ENCODE data around the gene ATP9A. TPM values are rescaled to one million over a fixed set of nuclear protein-coding genes. Genes with fewer than 3 reads are reported as not detected.

ATP9A gene
- polyA plus RNA-seq, 1 donor from 2014 or later: 56.1 TPM

DNA sequence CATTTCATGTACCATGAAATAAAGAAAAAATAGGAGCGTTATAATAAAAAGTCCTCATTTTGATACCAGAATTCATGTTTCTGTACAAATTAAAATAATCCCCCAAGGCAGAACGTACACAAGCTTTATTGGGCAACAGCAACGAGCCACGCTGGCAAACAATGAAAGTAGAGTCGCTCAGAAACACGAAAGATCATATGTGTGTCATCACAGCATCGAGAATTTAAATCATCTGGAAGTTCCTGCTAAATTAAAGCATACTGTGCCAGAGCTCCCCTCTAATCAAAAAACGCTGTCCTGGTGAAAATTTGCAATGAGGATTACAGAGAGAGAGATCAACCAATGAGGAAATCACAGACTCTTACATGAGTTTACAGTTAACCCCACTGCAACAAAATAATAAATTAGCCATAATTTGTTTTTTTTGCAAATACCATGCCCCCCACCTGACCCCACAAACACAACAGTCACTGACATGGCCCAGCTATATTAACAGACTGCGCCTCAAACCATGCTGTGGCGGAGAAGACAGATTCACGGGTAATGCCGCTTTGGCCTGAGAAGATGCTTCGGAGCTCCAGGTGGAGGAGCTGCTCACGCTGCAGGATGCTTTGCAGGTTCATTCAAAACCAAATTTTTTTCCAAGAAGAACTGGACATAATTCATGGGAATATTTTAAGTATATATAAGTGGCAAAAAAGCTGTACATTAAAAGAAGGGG lies 171.4 kb downstream of the ATP9A start:
- Histone ChIP-seq H3K36me3 (ENCODE audit: insufficient read depth, low read length) (peaks cover 8% of the 10 kb centered on the region), H3K4me2 (ENCODE audit: low read length) (no peak overlapping the region), H3K27me3 (ENCODE audit: insufficient read depth, low read depth, low read length) (no peaks in the 10 kb centered on the region), H3K27ac (ENCODE audit: low read length) (no peak overlapping the region), H3K9me2 (ENCODE audit: insufficient read depth, low read length) (no peaks in the 10 kb centered on the region), H4K20me1 (ENCODE audit: insufficient read depth) (no peaks in the 10 kb centered on the region), H2AFZ (ENCODE audit: low read depth, low read length) (no peak overlapping the region), H3K9me3 (ENCODE audit: low read length) (no peaks in the 10 kb centered on the region), H3K4me3 (ENCODE audit: low read length) (no peak overlapping the region), H3K9ac (ENCODE audit: low read length) (no peak overlapping the region), H3F3A (ENCODE audit: insufficient read depth, low read length, poor library complexity, severe bottlenecking) (no peaks in the 10 kb centered on the region), H3K79me2 (replicated peaks; ENCODE audit: insufficient read depth, low read length) (no peaks in the 10 kb centered on the region)
- no peak for TF ChIP-seq MXI1 (conservative IDR thresholded peaks at IDR 0.05; ENCODE audit: poor library complexity, severe bottlenecking)
- no peak for TF ChIP-seq POLR2AphosphoS5 (IDR thresholded peaks at IDR 0.05)
- TF ChIP-seq SMC3 (conservative IDR thresholded peaks at IDR 0.05; ENCODE audit: poor library complexity): no peak
- TF ChIP-seq, protein P1, sequence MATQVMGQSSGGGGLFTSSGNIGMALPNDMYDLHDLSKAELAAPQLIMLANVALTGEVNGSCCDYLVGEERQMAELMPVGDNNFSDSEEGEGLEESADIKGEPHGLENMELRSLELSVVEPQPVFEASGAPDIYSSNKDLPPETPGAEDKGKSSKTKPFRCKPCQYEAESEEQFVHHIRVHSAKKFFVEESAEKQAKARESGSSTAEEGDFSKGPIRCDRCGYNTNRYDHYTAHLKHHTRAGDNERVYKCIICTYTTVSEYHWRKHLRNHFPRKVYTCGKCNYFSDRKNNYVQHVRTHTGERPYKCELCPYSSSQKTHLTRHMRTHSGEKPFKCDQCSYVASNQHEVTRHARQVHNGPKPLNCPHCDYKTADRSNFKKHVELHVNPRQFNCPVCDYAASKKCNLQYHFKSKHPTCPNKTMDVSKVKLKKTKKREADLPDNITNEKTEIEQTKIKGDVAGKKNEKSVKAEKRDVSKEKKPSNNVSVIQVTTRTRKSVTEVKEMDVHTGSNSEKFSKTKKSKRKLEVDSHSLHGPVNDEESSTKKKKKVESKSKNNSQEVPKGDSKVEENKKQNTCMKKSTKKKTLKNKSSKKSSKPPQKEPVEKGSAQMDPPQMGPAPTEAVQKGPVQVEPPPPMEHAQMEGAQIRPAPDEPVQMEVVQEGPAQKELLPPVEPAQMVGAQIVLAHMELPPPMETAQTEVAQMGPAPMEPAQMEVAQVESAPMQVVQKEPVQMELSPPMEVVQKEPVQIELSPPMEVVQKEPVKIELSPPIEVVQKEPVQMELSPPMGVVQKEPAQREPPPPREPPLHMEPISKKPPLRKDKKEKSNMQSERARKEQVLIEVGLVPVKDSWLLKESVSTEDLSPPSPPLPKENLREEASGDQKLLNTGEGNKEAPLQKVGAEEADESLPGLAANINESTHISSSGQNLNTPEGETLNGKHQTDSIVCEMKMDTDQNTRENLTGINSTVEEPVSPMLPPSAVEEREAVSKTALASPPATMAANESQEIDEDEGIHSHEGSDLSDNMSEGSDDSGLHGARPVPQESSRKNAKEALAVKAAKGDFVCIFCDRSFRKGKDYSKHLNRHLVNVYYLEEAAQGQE (IDR thresholded peaks at IDR 0.05; ENCODE audit: borderline replicate concordance): no peak
- TF ChIP-seq RAD21 (conservative IDR thresholded peaks at IDR 0.05): no peak
- TF ChIP-seq EP300 (conservative IDR thresholded peaks at IDR 0.05; ENCODE audit: poor library complexity, severe bottlenecking): no peak
- TF ChIP-seq, protein P2, sequence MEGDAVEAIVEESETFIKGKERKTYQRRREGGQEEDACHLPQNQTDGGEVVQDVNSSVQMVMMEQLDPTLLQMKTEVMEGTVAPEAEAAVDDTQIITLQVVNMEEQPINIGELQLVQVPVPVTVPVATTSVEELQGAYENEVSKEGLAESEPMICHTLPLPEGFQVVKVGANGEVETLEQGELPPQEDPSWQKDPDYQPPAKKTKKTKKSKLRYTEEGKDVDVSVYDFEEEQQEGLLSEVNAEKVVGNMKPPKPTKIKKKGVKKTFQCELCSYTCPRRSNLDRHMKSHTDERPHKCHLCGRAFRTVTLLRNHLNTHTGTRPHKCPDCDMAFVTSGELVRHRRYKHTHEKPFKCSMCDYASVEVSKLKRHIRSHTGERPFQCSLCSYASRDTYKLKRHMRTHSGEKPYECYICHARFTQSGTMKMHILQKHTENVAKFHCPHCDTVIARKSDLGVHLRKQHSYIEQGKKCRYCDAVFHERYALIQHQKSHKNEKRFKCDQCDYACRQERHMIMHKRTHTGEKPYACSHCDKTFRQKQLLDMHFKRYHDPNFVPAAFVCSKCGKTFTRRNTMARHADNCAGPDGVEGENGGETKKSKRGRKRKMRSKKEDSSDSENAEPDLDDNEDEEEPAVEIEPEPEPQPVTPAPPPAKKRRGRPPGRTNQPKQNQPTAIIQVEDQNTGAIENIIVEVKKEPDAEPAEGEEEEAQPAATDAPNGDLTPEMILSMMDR (IDR thresholded peaks at IDR 0.05; ENCODE audit: poor library complexity, severe bottlenecking): no peak
- no peak for TF ChIP-seq TAF1 (IDR thresholded peaks at IDR 0.05; ENCODE audit: low read depth)
- no peak for TF ChIP-seq EZH2 (IDR thresholded peaks at IDR 0.05; ENCODE audit: borderline replicate concordance, insufficient read depth, low read length, poor library complexity, severe bottlenecking)

DNA sequence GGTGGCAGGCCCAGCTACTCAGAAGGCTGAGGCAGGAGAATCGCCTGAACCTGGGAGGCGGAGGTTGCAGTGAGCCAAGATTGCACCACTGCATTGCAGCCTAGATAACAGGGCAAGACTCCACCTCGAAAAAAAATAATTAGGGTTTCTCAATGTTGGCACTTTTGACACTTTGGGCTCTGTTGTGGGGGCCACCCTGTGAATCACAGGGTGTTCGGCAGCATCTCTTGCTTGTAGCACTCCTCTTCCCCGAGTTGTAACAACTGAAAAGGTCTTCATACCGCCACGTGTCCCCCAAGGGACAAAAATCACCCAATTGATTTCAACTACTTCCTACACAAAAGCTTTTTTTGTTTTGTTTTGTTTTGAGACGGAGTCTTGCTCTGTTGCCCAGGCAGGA lies 172.4 kb downstream of the ATP9A start:
- Histone ChIP-seq H3K27me3 (ENCODE audit: insufficient read depth, low read depth, low read length) (no peaks in the 10 kb centered on the region), H3K4me3 (ENCODE audit: low read length) (no peak overlapping the region)
- TF ChIP-seq RAD21 (conservative IDR thresholded peaks at IDR 0.05): no peak
- TF ChIP-seq, protein P2 (IDR thresholded peaks at IDR 0.05; ENCODE audit: poor library complexity, severe bottlenecking): no peak
- TF ChIP-seq TAF1 (IDR thresholded peaks at IDR 0.05; ENCODE audit: low read depth): no peak
- no peak for TF ChIP-seq EP300 (conservative IDR thresholded peaks at IDR 0.05; ENCODE audit: poor library complexity, severe bottlenecking)
- TF ChIP-seq, protein P1 (IDR thresholded peaks at IDR 0.05; ENCODE audit: borderline replicate concordance): no peak
- TF ChIP-seq POLR2AphosphoS5 (IDR thresholded peaks at IDR 0.05): no peak
- no peak for TF ChIP-seq EZH2 (IDR thresholded peaks at IDR 0.05; ENCODE audit: borderline replicate concordance, insufficient read depth, low read length, poor library complexity, severe bottlenecking)

More for the DNA sequence above, 172.4 kb downstream of the ATP9A start:
- Histone ChIP-seq H2AFZ (ENCODE audit: low read depth, low read length) (no peak overlapping the region), H3K79me2 (replicated peaks; ENCODE audit: insufficient read depth, low read length) (no peaks in the 10 kb centered on the region), H3K9me2 (ENCODE audit: insufficient read depth, low read length) (no peaks in the 10 kb centered on the region), H4K20me1 (ENCODE audit: insufficient read depth) (no peaks in the 10 kb centered on the region), H3K9me3 (ENCODE audit: low read length) (no peaks in the 10 kb centered on the region), H3K27ac (ENCODE audit: low read length) (no peak overlapping the region), H3F3A (ENCODE audit: insufficient read depth, low read length, poor library complexity, severe bottlenecking) (no peaks in the 10 kb centered on the region), H3K9ac (ENCODE audit: low read length) (no peak overlapping the region), H3K4me2 (ENCODE audit: low read length) (no peak overlapping the region), H3K36me3 (ENCODE audit: insufficient read depth, low read length) (peaks cover 8% of the 10 kb centered on the region)

All from neural cell (in vitro differentiated cells).